HG02943 (cell line): ENCODE results near the gene DIAPH2.

Experiments
- ATAC-seq: cut with Tn5 transposase; IDR thresholded peaks from one replicate; pipeline ENCODE4 v1.9.1; 2021; ENCODE audit warnings: mild to moderate bottlenecking, low read depth, moderate library complexity; ENCODE audit not compliant: unreplicated experiment

Gene DIAPH2

GRCh38 chrX:97344724-97345123 lies 660.1 kb downstream of the DIAPH2 start:
- no peak for ATAC-seq

DNA sequence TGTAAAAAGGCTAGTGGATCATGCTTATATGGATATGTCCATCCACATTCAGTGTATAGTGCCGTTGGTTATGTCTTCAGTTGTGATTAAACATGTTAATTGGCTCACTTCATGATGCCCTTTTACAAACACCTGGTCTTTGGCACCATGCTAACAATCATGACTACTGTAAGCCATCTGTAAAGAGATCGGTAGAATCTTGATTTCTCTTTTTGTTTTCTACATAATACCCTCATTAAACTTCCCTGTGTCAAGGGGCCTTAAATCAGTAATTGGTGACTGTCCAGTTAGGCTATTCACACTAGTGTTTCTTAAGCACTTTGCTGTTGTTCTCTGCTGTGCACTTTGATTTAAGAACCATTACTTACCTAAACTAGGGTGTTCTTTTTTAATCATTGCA lies 674.3 kb downstream of the DIAPH2 start:
- ATAC-seq: no peak

- no peak for ATAC-seq
Measured at GRCh38 chrX:97363843-97364242, 679.2 kb downstream of the DIAPH2 start.

- ATAC-seq: no peak
Measured at GRCh38 chrX:97366237-97366636, 681.6 kb downstream of the DIAPH2 start.

- no peak for ATAC-seq
Measured at GRCh38 chrX:97367125-97367524, 682.5 kb downstream of the DIAPH2 start.

DNA sequence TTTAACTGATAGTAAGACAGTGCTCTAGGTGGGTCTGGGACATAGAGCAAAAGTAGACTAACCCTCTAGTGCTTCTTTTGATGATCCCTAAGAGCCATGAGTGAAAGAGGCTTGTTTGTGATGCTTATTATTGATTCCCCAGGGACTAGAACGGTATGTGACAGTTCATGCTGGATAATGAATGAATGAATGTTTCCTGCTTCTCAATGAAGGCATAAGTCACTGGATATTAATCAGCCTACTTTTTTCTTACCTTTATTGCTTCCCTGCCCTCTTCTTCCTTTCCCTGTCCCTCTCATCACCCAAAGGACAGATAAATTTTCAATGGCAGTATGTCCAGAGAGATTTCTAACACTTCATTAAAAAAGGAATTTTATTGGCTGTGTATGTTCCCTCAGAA lies 685.3 kb downstream of the DIAPH2 start:
- ATAC-seq: no peak

GRCh38 chrX:97372001-97372766 lies 687.5 kb downstream of the DIAPH2 start:
- ATAC-seq: no peak

DNA sequence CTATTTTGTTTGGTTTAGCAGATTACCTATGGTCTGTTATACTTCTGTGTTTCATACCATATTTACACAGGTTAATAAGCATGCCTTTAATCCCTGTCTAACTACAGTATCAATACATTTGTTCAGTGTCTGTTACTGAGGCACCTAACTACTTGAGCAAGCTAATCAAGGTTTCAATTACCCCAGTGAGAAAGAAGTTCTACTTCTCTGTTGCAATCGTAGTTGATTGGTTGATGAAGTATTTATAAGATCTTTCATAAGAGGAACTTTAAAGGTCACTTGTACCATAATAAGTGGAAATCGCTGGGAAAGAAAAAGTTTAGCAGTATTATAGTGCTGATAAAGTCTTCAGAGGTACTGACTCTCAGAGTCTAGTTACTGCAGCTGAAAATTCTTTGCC lies 689.6 kb downstream of the DIAPH2 start:
- ATAC-seq: no peak

DNA sequence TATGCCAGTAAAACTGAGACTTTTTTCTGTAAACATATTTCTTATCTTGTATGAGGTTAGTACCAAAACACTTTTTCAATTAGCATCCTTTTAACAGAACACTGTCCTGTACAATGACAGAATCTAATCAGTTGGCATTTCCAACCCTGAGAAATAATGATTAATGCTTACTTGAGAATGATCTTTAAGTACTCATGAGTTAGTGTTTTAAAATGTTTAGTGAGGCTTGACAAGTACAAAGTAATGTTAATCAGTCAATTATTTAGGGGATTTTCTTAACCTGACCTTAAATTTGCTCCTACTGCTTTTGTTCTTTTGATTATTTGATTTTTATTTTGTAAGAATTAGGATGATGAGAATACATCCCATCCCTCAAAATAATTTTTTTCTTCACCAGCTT lies 695.6 kb downstream of the DIAPH2 start:
- ATAC-seq: no peak

DNA sequence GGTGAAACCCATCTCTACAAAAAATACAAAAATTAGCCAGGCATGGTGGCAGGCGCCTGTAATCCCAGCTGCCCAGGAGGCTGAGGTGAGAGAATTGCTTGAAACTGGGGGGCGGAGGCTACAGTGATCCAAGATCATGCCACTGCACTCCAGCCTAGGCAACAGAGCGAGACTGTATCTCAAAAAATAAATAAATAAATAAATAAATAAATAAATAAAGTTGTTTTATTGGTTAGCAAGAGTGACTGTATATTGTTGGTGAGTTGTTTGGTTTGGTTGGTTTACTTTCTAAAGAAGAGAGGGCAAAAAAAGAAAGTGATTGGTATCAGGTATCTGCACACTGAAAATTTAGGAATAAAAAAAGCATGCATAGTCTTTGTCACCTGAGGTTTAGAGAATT lies 700.0 kb downstream of the DIAPH2 start:
- no peak for ATAC-seq

GRCh38 chrX:97387004-97387403 lies 702.4 kb downstream of the DIAPH2 start:
- no peak for ATAC-seq

GRCh38 chrX:97389761-97390192 lies 705.1 kb downstream of the DIAPH2 start:
- ATAC-seq: no peak

- ATAC-seq: no peak
Measured at GRCh38 chrX:97397371-97397770, 712.7 kb downstream of the DIAPH2 start.

GRCh38 chrX:97398030-97398551 lies 713.4 kb downstream of the DIAPH2 start:
- ATAC-seq: peak; percentile 47

DNA sequence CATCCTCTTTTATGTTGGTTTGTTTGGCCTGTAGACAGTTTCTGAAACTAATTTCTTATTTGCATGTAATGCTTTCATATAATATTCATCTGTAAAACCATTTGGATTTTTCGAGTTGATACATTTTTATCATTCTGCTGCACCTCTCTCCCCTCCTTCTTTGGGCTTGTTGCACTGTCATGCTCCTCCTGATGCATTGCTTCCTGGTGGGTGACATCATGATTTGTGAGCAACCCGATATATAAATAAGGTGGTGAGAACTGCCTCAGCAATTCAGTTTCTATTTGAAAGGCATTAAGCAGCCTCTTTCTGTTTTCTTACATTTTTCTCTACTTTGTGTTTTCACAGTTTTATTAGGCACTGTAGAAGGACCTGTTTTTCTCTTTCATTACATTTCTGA lies 714.8 kb downstream of the DIAPH2 start:
- ATAC-seq: peak; percentile 42

DNA sequence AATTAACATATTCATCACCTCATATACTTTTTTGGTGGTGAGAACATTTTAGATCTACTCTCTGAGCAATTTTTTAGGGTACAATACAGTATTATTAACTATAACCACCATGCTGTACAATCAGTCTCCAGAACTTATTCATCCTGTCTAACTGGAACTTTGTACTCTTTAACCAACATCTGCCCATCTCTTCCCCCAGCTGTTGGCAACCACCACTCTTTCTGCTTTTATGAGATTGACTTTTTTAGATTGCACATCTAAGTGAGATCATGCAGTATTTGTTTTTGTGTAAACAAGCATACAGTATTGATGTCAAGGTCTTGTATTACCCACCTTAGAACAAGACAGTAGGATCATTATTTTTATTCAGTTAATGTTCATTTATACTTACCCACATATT lies 715.9 kb downstream of the DIAPH2 start:
- ATAC-seq: no peak

- peak; percentile 53 for ATAC-seq
Measured at GRCh38 chrX:97401154-97401553, 716.5 kb downstream of the DIAPH2 start.

DNA sequence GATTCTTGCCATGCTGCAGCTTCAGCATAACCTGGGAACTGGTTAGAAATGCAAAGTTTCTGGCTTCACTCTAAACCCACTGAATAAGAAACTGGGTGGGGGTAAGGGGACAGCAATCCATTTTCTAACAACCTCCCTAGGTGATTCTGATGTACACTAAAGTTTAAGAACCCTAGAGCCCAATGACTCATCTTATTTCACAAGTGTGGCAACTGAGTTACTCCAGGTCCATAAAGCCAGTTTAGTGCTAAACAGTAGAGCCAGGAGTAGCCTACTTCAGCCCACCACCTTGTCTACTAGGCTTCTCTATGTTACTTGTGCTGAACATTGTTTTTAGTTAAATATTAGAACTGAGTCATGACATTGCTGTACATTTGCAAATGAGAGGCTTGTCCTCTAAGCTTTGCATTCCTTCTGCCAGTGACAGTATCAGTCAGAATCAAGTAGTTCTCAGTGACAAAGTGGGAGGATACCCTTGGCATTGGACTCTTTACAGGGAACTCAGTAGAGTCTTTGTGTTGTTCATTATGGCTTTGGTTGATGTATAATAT lies 717.0 kb downstream of the DIAPH2 start:
- ATAC-seq: no peak

DNA sequence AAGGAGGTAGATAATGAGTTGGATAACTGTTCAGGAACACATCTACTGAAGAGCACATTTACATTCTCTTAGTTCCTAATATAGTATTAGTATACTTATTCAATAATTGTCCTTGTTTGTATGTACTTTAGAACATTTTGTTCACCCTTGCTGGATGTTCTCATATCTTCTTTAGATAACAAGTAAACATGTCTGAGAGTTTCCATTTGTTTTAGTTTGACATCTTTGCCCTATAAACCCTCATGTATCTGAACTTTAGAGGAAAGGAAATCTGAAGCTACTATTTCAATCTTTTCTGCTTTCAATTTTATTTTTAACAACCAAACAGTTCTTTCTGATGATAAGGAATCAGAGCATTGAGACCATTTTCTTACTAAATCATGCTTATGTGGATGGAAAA lies 717.7 kb downstream of the DIAPH2 start:
- no peak for ATAC-seq

- no peak for ATAC-seq
Measured at GRCh38 chrX:97402903-97403302, 718.3 kb downstream of the DIAPH2 start.

- no peak for ATAC-seq
Measured at GRCh38 chrX:97405031-97405660, 720.5 kb downstream of the DIAPH2 start.
